TTC549 (cell line): Measurements from ENCODE around the gene TSPO.
"Not testable (repeated sequence)": the region's sequence is repeated elsewhere in the genome, so short reads cannot be mapped to it uniquely, and the experiment has no call there.

Source experiments
- FAIRE-seq: peaks from 2 replicates; lab custom pipeline; 2012; peaks lifted over from hg19 to GRCh38; lab: Jason Lieb, UNC

TSPO gene

GRCh38 chr22:43131773-43132501 lies 19.4 kb upstream of the TSPO start:
- no peak for FAIRE-seq

- FAIRE-seq = no peak
Measured at GRCh38 chr22:43133401-43133800, 18.0 kb upstream of the TSPO start.

GRCh38 chr22:43134553-43134952 lies 16.8 kb upstream of the TSPO start:
- FAIRE-seq = no peak

GRCh38 chr22:43135565-43135964 lies 15.8 kb upstream of the TSPO start:
- no peak for FAIRE-seq

- FAIRE-seq = no peak
Measured at GRCh38 chr22:43136255-43136654, 15.1 kb upstream of the TSPO start.

- no peak for FAIRE-seq
Measured at GRCh38 chr22:43136801-43137200, 14.6 kb upstream of the TSPO start.

- no peak for FAIRE-seq
Measured at GRCh38 chr22:43142880-43143562, 8.3 kb upstream of the TSPO start, which contains the start of gene MCAT. MCAT (minus strand) TSS chr22:43143398; CDS start chr22:43143348, 50 bp downstream.

GRCh38 chr22:43144949-43145348 lies 6.4 kb upstream of the TSPO start:
- no peak for FAIRE-seq

- FAIRE-seq = not testable (repeated sequence)
Measured at GRCh38 chr22:43145371-43145770, 6.0 kb upstream of the TSPO start.

GRCh38 chr22:43146332-43146731 lies 5.0 kb upstream of the TSPO start:
- FAIRE-seq = not testable (repeated sequence)

- no peak for FAIRE-seq
Measured at GRCh38 chr22:43147821-43148220, 3.5 kb upstream of the TSPO start.

GRCh38 chr22:43148581-43148980 lies 2.8 kb upstream of the TSPO start:
- no peak for FAIRE-seq

GRCh38 chr22:43150731-43151206 lies 590 bp upstream of the TSPO start:
- FAIRE-seq = no peak

- FAIRE-seq = no peak
Measured at GRCh38 chr22:43152003-43152356, 621 bp downstream of the TSPO start.

- FAIRE-seq = no peak
Measured at GRCh38 chr22:43152357-43153071, 1.2 kb downstream of the TSPO start.

- FAIRE-seq = no peak
Measured at GRCh38 chr22:43153899-43154298, 2.5 kb downstream of the TSPO start.

- no peak for FAIRE-seq
Measured at GRCh38 chr22:43154887-43155536, 3.7 kb downstream of the TSPO start.

- no peak for FAIRE-seq
Measured at GRCh38 chr22:43155789-43156188, 4.4 kb downstream of the TSPO start.

- FAIRE-seq = no peak
Measured at GRCh38 chr22:43156413-43156812, 5.1 kb downstream of the TSPO start.

GRCh38 chr22:43157874-43158546 lies 6.7 kb downstream of the TSPO start:
- no peak for FAIRE-seq

- FAIRE-seq = no peak
Measured at GRCh38 chr22:43158778-43159483, 7.6 kb downstream of the TSPO start.
